ENCODE measurements around the gene CNOT6L. TPM values are rescaled to one million over a fixed set of nuclear protein-coding genes. Genes with fewer than 3 reads are reported as not detected.

CNOT6L gene
- total and polyA plus RNA-seq, 4 donors = 4.4 to 17.7 (median 10.5) TPM

DNA sequence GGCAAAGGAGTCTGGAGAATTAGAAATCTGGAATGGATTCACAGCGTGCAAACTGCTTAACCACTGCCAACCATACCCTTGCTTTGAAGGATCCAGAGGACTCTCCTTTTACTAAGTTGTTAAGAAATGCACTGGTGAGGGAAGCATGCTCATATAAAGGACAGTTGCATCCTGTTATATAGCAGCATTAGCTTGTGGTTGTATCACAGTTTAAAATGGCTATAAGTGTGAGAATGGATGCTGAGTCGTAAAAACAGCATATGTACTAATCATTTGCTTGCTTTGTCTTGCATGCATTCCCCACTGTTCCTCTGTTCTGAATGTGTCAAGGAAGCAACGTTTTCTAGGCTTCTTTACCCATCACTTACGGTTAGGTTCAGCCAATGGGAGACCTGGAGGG, 112.5 kb downstream of the CNOT6L start:
- Histone ChIP-seq H3K36me3 (ENCODE audit: control insufficient read depth in 4 of 4, insufficient read depth in 3 of 4, low read depth in 1 of 4, low read length in 3 of 4) (no peaks in the 10 kb centered on the region), H3K4me3 (ENCODE audit: low read depth in 1 of 3, low read length in 3 of 3) (no peak overlapping the region), H3K27ac (ENCODE audit: low read depth in 1 of 2, low read length in 2 of 2) (no peak overlapping the region), H3K9me3 (ENCODE audit: control insufficient read depth in 4 of 4, low read length in 3 of 4) (no peaks in the 10 kb centered on the region), H3K4me1 (ENCODE audit: control insufficient read depth in 4 of 4, insufficient read depth in 4 of 4, low read length in 3 of 4) (no peaks in the 10 kb centered on the region), H3K9ac (ENCODE audit: low read depth in 1 of 2, low read length in 2 of 2) (no peak overlapping the region), H3K27me3 (ENCODE audit: control insufficient read depth in 4 of 4, insufficient read depth in 4 of 4, low read length in 3 of 4) (no peaks in the 10 kb centered on the region)
- no peak for DNase-seq (ENCODE audit: low spot score)
- WGBS = 75% methylated on average over 4 of the region's 4 CpGs
- TF ChIP-seq RAD21 (IDR thresholded peaks at IDR 0.05) (no peak), TAF1 (conservative IDR thresholded peaks at IDR 0.05) (no peak), NR2F2 (IDR thresholded peaks at IDR 0.05) (no peak), SP1 (IDR thresholded peaks at IDR 0.05) (no peak)
- TF ChIP-seq, protein P1, sequence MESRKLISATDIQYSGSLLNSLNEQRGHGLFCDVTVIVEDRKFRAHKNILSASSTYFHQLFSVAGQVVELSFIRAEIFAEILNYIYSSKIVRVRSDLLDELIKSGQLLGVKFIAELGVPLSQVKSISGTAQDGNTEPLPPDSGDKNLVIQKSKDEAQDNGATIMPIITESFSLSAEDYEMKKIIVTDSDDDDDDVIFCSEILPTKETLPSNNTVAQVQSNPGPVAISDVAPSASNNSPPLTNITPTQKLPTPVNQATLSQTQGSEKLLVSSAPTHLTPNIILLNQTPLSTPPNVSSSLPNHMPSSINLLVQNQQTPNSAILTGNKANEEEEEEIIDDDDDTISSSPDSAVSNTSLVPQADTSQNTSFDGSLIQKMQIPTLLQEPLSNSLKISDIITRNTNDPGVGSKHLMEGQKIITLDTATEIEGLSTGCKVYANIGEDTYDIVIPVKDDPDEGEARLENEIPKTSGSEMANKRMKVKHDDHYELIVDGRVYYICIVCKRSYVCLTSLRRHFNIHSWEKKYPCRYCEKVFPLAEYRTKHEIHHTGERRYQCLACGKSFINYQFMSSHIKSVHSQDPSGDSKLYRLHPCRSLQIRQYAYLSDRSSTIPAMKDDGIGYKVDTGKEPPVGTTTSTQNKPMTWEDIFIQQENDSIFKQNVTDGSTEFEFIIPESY (IDR thresholded peaks at IDR 0.05) = no peak
- TF ChIP-seq, protein P2, sequence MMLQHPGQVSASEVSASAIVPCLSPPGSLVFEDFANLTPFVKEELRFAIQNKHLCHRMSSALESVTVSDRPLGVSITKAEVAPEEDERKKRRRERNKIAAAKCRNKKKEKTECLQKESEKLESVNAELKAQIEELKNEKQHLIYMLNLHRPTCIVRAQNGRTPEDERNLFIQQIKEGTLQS (IDR thresholded peaks at IDR 0.05) = no peak

DNA sequence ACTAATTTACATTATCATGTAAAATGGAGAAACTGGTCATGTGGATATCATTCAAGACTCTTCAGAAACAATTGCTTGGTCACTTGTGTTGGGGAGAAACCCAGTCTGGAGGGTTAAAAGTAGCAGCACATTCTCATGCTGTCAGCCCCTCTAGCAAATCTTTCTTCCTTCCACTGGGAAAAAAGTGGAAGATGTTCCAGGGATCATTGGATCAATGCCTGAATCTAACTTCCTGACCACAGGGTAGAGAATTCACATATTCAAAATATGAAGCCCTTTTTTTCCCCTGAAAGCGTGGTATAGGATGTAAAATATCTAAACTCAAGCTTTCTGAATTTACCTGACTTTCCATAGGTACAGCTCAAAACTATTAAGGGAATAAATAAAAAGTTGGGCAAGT, 115.5 kb downstream of the CNOT6L start:
- H3K36me3 ChIP-seq (ENCODE audit: control insufficient read depth in 4 of 4, insufficient read depth in 3 of 4, low read depth in 1 of 4, low read length in 3 of 4) = no peaks in the 10 kb centered on the region
- DNase-seq (ENCODE audit: low spot score) = no peak
- TF ChIP-seq, protein P1 (IDR thresholded peaks at IDR 0.05) = no peak
- TF ChIP-seq, protein P3, sequence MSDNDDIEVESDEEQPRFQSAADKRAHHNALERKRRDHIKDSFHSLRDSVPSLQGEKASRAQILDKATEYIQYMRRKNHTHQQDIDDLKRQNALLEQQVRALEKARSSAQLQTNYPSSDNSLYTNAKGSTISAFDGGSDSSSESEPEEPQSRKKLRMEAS (IDR thresholded peaks at IDR 0.05) = no peak
- TF ChIP-seq HNF4G (IDR thresholded peaks at IDR 0.05) = no peak
- TF ChIP-seq GABPA (IDR thresholded peaks at IDR 0.05 in 1 of 2, conservative IDR thresholded peaks at IDR 0.05 in 1 of 2) = no peak
- no peak for TF ChIP-seq EGR1 (IDR thresholded peaks at IDR 0.05; ENCODE audit: low read depth in 2 of 2)
- no peak overlapping the region for H3K9ac ChIP-seq (ENCODE audit: low read depth in 1 of 2, low read length in 2 of 2)
- H3K4me1 ChIP-seq (ENCODE audit: control insufficient read depth in 4 of 4, insufficient read depth in 4 of 4, low read length in 3 of 4) = no peaks in the 10 kb centered on the region
- no peaks in the 10 kb centered on the region for H3K9me3 ChIP-seq (ENCODE audit: control insufficient read depth in 4 of 4, low read length in 3 of 4)
- no peak overlapping the region for H3K4me3 ChIP-seq (ENCODE audit: low read depth in 1 of 3, low read length in 3 of 3)
- WGBS = 93% methylated on average over 1 of the region's 1 CpG
- no peak overlapping the region for H3K27ac ChIP-seq (ENCODE audit: low read depth in 1 of 2, low read length in 2 of 2)
- no peaks in the 10 kb centered on the region for H3K27me3 ChIP-seq (ENCODE audit: control insufficient read depth in 4 of 4, insufficient read depth in 4 of 4, low read length in 3 of 4)

DNA sequence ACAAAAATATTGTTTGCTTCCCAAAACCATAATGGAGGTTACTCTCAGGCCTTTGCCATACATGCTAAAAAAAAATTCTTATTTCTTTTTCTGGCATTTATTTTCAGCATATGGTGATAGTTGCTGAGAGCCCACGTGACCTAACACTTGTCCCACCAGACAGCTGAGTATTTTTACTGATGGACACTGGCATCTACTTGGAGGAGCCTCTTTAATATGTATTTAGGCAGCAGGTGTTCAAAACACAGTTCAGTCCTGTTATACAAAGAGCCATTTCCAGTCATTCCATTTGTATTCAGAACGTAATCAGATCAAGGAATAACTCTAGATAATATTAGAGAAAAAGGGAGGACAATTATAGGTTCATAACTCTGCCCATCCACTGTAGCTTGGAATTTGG, 118.0 kb downstream of the CNOT6L start:
- no peak overlapping the region for H3K9ac ChIP-seq (ENCODE audit: low read depth in 1 of 2, low read length in 2 of 2)
- DNase-seq (ENCODE audit: low spot score) = no peak
- no peak overlapping the region for H3K4me3 ChIP-seq (ENCODE audit: low read depth in 1 of 3, low read length in 3 of 3)
- WGBS = 86% methylated on average over 2 of the region's 2 CpGs
- no peaks in the 10 kb centered on the region for H3K27me3 ChIP-seq (ENCODE audit: control insufficient read depth in 4 of 4, insufficient read depth in 4 of 4, low read length in 3 of 4)
- no peak overlapping the region for H3K27ac ChIP-seq (ENCODE audit: low read depth in 1 of 2, low read length in 2 of 2)
- no peaks in the 10 kb centered on the region for H3K9me3 ChIP-seq (ENCODE audit: control insufficient read depth in 4 of 4, low read length in 3 of 4)
- peaks cover 0 to 5% (median 0%) of the 10 kb centered on the region in 4 donors for H3K4me1 ChIP-seq (ENCODE audit: control insufficient read depth in 4 of 4, insufficient read depth in 4 of 4, low read length in 3 of 4)
- H3K36me3 ChIP-seq (ENCODE audit: control insufficient read depth in 4 of 4, insufficient read depth in 3 of 4, low read depth in 1 of 4, low read length in 3 of 4) = no peaks in the 10 kb centered on the region
- TF ChIP-seq HNF4G (IDR thresholded peaks at IDR 0.05) = no peak
- no peak for TF ChIP-seq TAF1 (conservative IDR thresholded peaks at IDR 0.05)
- TF ChIP-seq, protein P2 (IDR thresholded peaks at IDR 0.05) = no peak
- no peak for TF ChIP-seq RXRA (IDR thresholded peaks at IDR 0.05)
- no peak for TF ChIP-seq SP1 (IDR thresholded peaks at IDR 0.05)
- TF ChIP-seq, protein P1 (IDR thresholded peaks at IDR 0.05) = no peak
- TF ChIP-seq NR2F2 (IDR thresholded peaks at IDR 0.05) = no peak
- TF ChIP-seq, protein P4, sequence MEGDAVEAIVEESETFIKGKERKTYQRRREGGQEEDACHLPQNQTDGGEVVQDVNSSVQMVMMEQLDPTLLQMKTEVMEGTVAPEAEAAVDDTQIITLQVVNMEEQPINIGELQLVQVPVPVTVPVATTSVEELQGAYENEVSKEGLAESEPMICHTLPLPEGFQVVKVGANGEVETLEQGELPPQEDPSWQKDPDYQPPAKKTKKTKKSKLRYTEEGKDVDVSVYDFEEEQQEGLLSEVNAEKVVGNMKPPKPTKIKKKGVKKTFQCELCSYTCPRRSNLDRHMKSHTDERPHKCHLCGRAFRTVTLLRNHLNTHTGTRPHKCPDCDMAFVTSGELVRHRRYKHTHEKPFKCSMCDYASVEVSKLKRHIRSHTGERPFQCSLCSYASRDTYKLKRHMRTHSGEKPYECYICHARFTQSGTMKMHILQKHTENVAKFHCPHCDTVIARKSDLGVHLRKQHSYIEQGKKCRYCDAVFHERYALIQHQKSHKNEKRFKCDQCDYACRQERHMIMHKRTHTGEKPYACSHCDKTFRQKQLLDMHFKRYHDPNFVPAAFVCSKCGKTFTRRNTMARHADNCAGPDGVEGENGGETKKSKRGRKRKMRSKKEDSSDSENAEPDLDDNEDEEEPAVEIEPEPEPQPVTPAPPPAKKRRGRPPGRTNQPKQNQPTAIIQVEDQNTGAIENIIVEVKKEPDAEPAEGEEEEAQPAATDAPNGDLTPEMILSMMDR (IDR thresholded peaks at IDR 0.05; ENCODE audit: low read depth, low read length, missing input control) = no peak
- no peak for TF ChIP-seq YY1 (IDR thresholded peaks at IDR 0.05)
- TF ChIP-seq RAD21 (IDR thresholded peaks at IDR 0.05) = no peak
- no peak for TF ChIP-seq FOXA1 (IDR thresholded peaks at IDR 0.05)

Data from liver (tissue), 9 donors.